Thyroid gland (tissue), 4 donors: Measurements from ENCODE around the gene SP3. TPM values are rescaled to one million over a fixed set of nuclear protein-coding genes. Genes with fewer than 3 reads are reported as not detected.

Experiments used
- DNase-seq, 2 donors: peaks; one replicate each; pipeline ENCODE4 v3.0.0-alpha.2; 2019
- H3K27ac ChIP-seq, 3 donors: fragments of 200-600 bp; sonication (generic); 1 replicate in 2 of 3; 2 replicates in 1 of 3; pipeline ENCODE4 v1.5.1; 2016 to 2019; ENCODE audit warnings: mild to moderate bottlenecking in 1 of 3, moderate library complexity in 1 of 3
- H3K27me3 ChIP-seq: fragments of 200-600 bp; sonication (generic); one replicate; pipeline ENCODE4 v1.5.1; 2019
- H3K36me3 ChIP-seq, 2 donors: fragments of 200-600 bp; sonication (generic); one replicate each; pipeline ENCODE4 v1.5.1; 2016 to 2019
- H3K4me1 ChIP-seq, 2 donors: fragments of 200-600 bp; sonication (generic); one replicate each; pipeline ENCODE4 v1.5.1; 2017 to 2019
- H3K4me3 ChIP-seq, 3 donors: fragments of 200-600 bp; sonication (generic); replicated peaks in 1 of 3; 1 replicate in 2 of 3; 2 replicates in 1 of 3; pipeline ENCODE4 v1.5.1; 2016; ENCODE audit warnings: mild to moderate bottlenecking in 1 of 3
- H3K9me3 ChIP-seq: fragments of 200-600 bp; sonication (generic); one replicate; pipeline ENCODE4 v1.5.1; 2017
- POLR2A ChIP-seq, 2 donors: fragments of 450-650 bp; IDR thresholded peaks; one replicate each; pipeline ENCODE4 v1.6.1; 2017; ENCODE audit warnings: antibody characterized with exemption in 2 of 2, mild to moderate bottlenecking in 2 of 2, moderate library complexity in 1 of 2
- WGBS, 2 donors: methylation state at CpG; one replicate each; pipeline ENCODE4 v1.1.5; 2017; 5-methylcytosine and 5-hydroxymethylcytosine counted together
- intact Hi-C: fragments of 100-400 bp; cut with DNase I; formaldehyde crosslinking; loops from one replicate; pipeline ENCODE4 v1.15.1; 2023
- total RNA-seq, 4 donors: library from RNA; depleted of rRNA; stranded (reverse); fragments of >200 nt; gene quantifications; one replicate each; pipeline ENCODE4 v1.2.3, GENCODE V29; 2016
- TF ChIP-seq, protein P1 (sequence below), 6 experiments: fragments of 200-600 bp in 3 of 6; fragments of 450-650 bp in 3 of 6; sonication (generic) in 3 of 6; IDR thresholded peaks; one replicate each; pipeline ENCODE4 v1.5.1; 2016 to 2019; ENCODE audit warnings: antibody characterized with exemption in 6 of 6, mild to moderate bottlenecking in 2 of 6, inconsistent platforms in 1 of 6, moderate library complexity in 1 of 6

SP3 gene
- total RNA-seq, 4 donors from 2014 or later: 152 to 237 (median 186) TPM

GRCh38 chr2:174012347-174013314 is 47.5 kb upstream of the SP3 start:
- TF ChIP-seq POLR2A (IDR thresholded peaks at IDR 0.05): no peak
- TF ChIP-seq, protein P1, sequence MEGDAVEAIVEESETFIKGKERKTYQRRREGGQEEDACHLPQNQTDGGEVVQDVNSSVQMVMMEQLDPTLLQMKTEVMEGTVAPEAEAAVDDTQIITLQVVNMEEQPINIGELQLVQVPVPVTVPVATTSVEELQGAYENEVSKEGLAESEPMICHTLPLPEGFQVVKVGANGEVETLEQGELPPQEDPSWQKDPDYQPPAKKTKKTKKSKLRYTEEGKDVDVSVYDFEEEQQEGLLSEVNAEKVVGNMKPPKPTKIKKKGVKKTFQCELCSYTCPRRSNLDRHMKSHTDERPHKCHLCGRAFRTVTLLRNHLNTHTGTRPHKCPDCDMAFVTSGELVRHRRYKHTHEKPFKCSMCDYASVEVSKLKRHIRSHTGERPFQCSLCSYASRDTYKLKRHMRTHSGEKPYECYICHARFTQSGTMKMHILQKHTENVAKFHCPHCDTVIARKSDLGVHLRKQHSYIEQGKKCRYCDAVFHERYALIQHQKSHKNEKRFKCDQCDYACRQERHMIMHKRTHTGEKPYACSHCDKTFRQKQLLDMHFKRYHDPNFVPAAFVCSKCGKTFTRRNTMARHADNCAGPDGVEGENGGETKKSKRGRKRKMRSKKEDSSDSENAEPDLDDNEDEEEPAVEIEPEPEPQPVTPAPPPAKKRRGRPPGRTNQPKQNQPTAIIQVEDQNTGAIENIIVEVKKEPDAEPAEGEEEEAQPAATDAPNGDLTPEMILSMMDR (IDR thresholded peaks at IDR 0.05): no peak
- Histone ChIP-seq H3K36me3 (no peaks in the 10 kb centered on the region), H3K27ac (peak overlapping the region; percentile 92 to 98 (median 94)), H3K27me3 (no peaks in the 10 kb centered on the region), H3K9me3 (no peaks in the 10 kb centered on the region), H3K4me1 (peaks cover 35 to 41% of the 10 kb centered on the region in 2 donors), H3K4me3 (peak overlapping the region in 2 of 3 donors; percentile 22 to 43)
- WGBS, 2 donors: 20 to 41% methylated on average over 39 to 53 of the region's 56 CpGs
- DNase-seq: peak; percentile 73 to 76
- intact Hi-C loops: no loop called here

GRCh38 chr2:174011796-174012195 is 46.6 kb upstream of the SP3 start:
- 96 to 100% methylated on average over 2 of the region's 2 CpGs for WGBS, 2 donors
- Histone ChIP-seq H3K27me3 (no peaks in the 10 kb centered on the region), H3K9me3 (no peaks in the 10 kb centered on the region), H3K4me1 (peaks cover 43 to 48% of the 10 kb centered on the region in 2 donors), H3K36me3 (no peaks in the 10 kb centered on the region), H3K4me3 (no peak overlapping the region), H3K27ac (peak overlapping the region in 1 of 3 donors; percentile 94)
- intact Hi-C loops: no loop called here
- TF ChIP-seq, protein P1 (IDR thresholded peaks at IDR 0.05): no peak
- no peak for TF ChIP-seq POLR2A (IDR thresholded peaks at IDR 0.05)
- no peak for DNase-seq

GRCh38 chr2:174011173-174011572 is 46.0 kb upstream of the SP3 start:
- Histone ChIP-seq H3K27ac (no peak overlapping the region), H3K27me3 (no peaks in the 10 kb centered on the region), H3K4me3 (no peak overlapping the region), H3K4me1 (peaks cover 46 to 52% of the 10 kb centered on the region in 2 donors), H3K36me3 (no peaks in the 10 kb centered on the region), H3K9me3 (no peaks in the 10 kb centered on the region)
- no peak for DNase-seq
- intact Hi-C loops: no loop called here
- TF ChIP-seq, protein P1 (IDR thresholded peaks at IDR 0.05): no peak
- no peak for TF ChIP-seq POLR2A (IDR thresholded peaks at IDR 0.05)

DNA sequence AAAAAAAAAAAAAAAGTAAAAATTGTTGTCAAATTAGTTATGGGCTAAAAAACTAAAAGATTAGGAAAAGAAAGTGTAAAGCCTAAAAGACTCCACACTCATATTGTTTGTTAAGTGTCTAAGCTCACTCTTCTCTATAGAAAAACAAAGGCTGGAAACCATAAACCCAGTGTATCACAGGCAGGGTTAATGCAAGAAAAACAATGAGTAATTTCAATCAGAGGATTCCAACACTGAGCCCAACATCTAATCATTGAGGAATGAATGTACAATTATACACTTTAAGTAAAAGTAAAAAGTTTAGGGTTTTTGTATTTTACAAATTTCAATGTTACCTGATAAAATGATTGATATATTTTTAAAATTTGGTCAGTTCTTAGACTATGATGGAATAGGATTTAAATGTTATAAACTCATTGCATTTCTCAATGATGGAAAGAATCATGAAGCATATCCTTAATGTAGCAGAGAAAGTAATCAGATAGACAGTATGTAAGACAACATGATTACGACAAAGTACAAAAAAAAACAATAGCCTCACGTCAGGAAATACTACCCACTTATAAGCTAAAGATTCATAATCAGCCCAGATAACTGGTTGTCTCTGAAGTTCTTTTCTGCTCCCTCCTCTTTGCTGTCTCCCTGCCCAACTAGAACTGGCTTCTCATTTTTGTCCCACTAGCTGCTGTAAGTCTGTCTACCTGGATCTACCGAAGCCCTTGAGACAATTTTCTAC is 44.5 kb upstream of the SP3 start:
- Histone ChIP-seq H3K4me1 (peaks cover 42 to 48% of the 10 kb centered on the region in 2 donors), H3K27ac (no peak overlapping the region), H3K36me3 (no peaks in the 10 kb centered on the region), H3K4me3 (no peak overlapping the region), H3K9me3 (no peaks in the 10 kb centered on the region), H3K27me3 (no peaks in the 10 kb centered on the region)
- intact Hi-C loops: no loop called here
- no peak for DNase-seq
- 77 to 80% methylated on average over 3 of the region's 3 CpGs for WGBS, 2 donors
- TF ChIP-seq, protein P1 (IDR thresholded peaks at IDR 0.05): no peak
- no peak for TF ChIP-seq POLR2A (IDR thresholded peaks at IDR 0.05)
